Right ventricle myocardium superior (tissue), 1 donor: Measurements from ENCODE around the gene LRPPRC. TPM values are rescaled to one million over a fixed set of nuclear protein-coding genes. Genes with fewer than 3 reads are reported as not detected.

Source experiments
- ATAC-seq: fragments of 200-7000 bp; cut with Tn5 transposase; one replicate; pipeline ENCODE4 v1.9.1; 2020; ENCODE audit warnings: mild to moderate bottlenecking; ENCODE audit not compliant: poor library complexity
- DNase-seq: peaks from one replicate; pipeline ENCODE4 v3.0.0-alpha.2; 2020
- intact Hi-C: fragments of 100-400 bp; cut with DNase I; formaldehyde crosslinking; loops from one replicate; pipeline ENCODE4 v1.11.2; 2022
- total RNA-seq: library from RNA; stranded (reverse); fragmentation: NEBNext Ultra II Directional; extraction: Animal tissue kit (Norgen Biotek cat#: 25700); gene quantifications from one replicate; pipeline ENCODE4 v1.2.1, GENCODE V29; 2021
- donor health status: DM: no; HTN: yes; CAD: no; lungs with severe emphysema.

LRPPRC gene
- total RNA-seq, 1 donor from 2014 or later = 90.3 TPM

GRCh38 chr2:43882312-43882711, 113.5 kb downstream of the LRPPRC start:
- intact Hi-C loops = no loop called here
- DNase-seq (no peak), ATAC-seq (no peak)

- intact Hi-C loops = no loop called here
These were observed 114.8 kb downstream of the LRPPRC start for GRCh38 chr2:43880952-43881351.

GRCh38 chr2:43880471-43880870, 115.3 kb downstream of the LRPPRC start:
- DNase-seq = no peak
- intact Hi-C loops = no loop called here
- no peak for ATAC-seq

More at GRCh38 chr2:43880952-43881351, 114.8 kb downstream of the LRPPRC start:
- ATAC-seq (no peak), DNase-seq (no peak)

- intact Hi-C loops = no loop called here
- DNase-seq (no peak), ATAC-seq (no peak)
These were observed 116.5 kb downstream of the LRPPRC start for GRCh38 chr2:43879261-43879660.

- DNase-seq = peak; percentile 65
- intact Hi-C loops = no loop called here
- ATAC-seq = peak; percentile 75
These were observed 117.9 kb downstream of the LRPPRC start for GRCh38 chr2:43877782-43878464.

GRCh38 chr2:43874776-43875451, 120.9 kb downstream of the LRPPRC start:
- no peak for ATAC-seq
- intact Hi-C loops = no loop called here
- DNase-seq = no peak

GRCh38 chr2:43872151-43872550, 123.6 kb downstream of the LRPPRC start:
- ATAC-seq (no peak), DNase-seq (no peak)
- intact Hi-C loops = no loop called here

- intact Hi-C loops = no loop called here
- DNase-seq (no peak), ATAC-seq (no peak)
These were observed 140.5 kb downstream of the LRPPRC start for GRCh38 chr2:43855292-43855691.

GRCh38 chr2:43854671-43855070, 141.1 kb downstream of the LRPPRC start:
- no peak for DNase-seq
- intact Hi-C loops = no loop called here

GRCh38 chr2:43853141-43854081, 142.4 kb downstream of the LRPPRC start:
- ATAC-seq = no peak
- no peak for DNase-seq

More at GRCh38 chr2:43854671-43855070, 141.1 kb downstream of the LRPPRC start:
- no peak for ATAC-seq

GRCh38 chr2:43852196-43852730, 143.5 kb downstream of the LRPPRC start:
- intact Hi-C loops = no loop called here
- no peak for DNase-seq
- ATAC-seq = no peak

More at GRCh38 chr2:43853141-43854081, 142.4 kb downstream of the LRPPRC start:
- intact Hi-C loops = no loop called here

- ATAC-seq (no peak), DNase-seq (no peak)
- intact Hi-C loops = no loop called here
These were observed 144.5 kb downstream of the LRPPRC start for GRCh38 chr2:43851011-43851980.

- no peak for ATAC-seq
- intact Hi-C loops = no loop called here
- no peak for DNase-seq
These were observed 147.6 kb downstream of the LRPPRC start for GRCh38 chr2:43848214-43848613.

- intact Hi-C loops = no loop called here
- ATAC-seq = no peak
- no peak for DNase-seq
These were observed 149.5 kb downstream of the LRPPRC start for GRCh38 chr2:43846140-43846793.

GRCh38 chr2:43845181-43845580, 150.6 kb downstream of the LRPPRC start:
- intact Hi-C loops = no loop called here
- no peak for ATAC-seq
- DNase-seq = no peak

- no peak for DNase-seq
- intact Hi-C loops = no loop called here
- no peak for ATAC-seq
These were observed 152.9 kb downstream of the LRPPRC start for GRCh38 chr2:43842866-43843226.
